NT2/D1 (cell line): ENCODE results near the gene QRICH1.

ENCODE experiments used
- SUZ12 ChIP-seq: IDR thresholded peaks from 2 replicates; pipeline ENCODE4 v1.6.1; 2011; ENCODE audit not compliant: insufficient read length, insufficient read depth; ENCODE audit errors: extremely low read depth
- YY1 ChIP-seq: IDR thresholded peaks from 2 replicates; pipeline ENCODE4 v1.6.1; 2011; ENCODE audit not compliant: insufficient read length, insufficient read depth

DNA sequence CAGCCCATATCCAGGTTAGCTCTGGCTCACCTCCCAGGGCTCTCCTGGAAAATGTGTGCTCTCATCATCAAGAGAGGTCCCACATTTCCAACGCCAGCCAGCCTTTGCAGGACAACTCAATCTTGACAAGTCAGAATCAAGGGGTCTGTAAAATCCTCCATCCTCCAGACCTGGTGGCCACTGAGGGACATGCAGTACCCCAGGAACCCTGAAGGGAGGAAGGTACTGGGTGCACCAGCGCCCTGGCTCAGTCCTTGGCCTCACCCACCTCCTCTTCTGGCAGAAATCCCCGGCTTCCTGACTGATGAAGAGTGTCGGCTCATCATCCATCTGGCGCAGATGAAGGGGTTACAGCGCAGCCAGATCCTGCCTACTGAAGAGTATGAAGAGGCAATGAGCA, 92.7 kb downstream of the QRICH1 start:
- TF ChIP-seq YY1 = no peak
- TF ChIP-seq SUZ12 = no peak
